GM18517 (cell line): Measurements from ENCODE around the gene ARID1B.

Experiments
- ATAC-seq: cut with Tn5 transposase; IDR thresholded peaks from one replicate; pipeline ENCODE4 v1.9.1; 2021; ENCODE audit warnings: mild to moderate bottlenecking, moderate library complexity; ENCODE audit not compliant: unreplicated experiment

The ARID1B gene

DNA sequence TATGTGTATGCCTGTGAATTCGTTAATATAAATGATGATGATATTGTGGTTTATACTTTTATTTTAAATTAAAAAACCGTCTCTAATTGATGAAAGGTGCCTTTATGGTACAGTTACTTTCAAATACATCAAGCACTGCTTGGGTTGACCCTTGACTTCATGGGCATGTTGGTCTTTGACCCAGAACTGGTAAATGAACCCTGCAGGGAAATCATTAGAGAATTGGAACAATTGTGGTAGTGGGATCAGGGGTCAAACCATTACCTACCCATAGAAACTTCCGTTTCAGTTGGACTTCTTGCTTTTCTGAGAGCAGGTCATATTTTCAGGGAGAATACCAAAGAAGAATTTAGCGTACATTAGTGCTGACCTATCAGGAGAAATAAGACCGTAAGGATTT lies 288.2 kb downstream of the ARID1B start:
- no peak for ATAC-seq

DNA sequence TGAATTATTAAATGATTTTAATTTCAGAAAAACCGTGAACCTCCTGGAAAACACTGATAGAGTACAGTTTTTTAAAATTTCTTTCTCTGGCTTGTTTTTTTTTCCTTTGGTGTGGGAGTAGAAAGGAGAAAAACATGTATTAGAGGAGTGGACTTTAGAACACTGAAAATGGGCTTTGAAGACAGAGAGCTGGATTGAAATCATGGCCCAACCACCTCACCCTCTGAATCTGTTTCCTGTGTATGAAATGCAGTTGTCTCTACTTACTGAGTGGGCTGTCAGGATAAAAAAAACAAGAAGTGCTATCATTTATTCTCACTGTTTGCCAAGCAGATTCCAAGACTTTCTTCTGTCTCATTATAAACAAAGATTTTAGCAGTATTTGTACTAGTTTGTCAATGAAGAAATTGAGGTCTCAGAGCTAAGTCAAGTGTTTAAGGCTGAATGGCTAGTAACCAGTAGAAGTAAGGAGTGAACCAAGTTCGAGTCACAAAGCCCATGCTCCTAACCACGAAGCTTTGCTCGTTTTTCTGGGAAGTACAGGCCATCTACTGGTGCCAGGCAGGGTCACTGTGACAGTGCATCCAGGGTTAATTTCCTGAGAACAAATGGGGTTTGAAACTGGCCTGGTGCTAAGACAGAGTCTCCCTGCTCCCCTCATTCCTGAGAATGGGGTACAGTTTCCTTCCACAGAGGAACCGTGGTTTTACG lies 289.8 kb downstream of the ARID1B start:
- ATAC-seq, result no peak

DNA sequence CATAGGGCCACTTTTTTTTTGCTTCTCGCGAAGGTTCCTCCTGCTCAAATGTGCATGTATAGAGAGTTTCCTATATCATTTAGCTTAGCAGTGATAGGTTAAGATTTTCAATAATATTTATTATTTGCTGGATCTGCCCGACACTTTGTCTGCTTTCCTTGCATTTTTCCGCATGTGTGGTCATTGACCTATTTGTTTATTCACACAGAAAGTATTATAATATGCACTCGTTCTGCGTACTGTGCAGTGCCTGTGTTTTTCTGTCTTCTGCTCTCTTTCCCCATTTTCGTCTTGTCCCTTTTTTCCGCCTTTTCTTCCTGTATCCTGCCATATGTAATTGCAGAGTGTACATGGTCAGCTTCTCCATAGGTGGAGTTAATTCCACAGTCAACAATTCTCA lies 290.3 kb downstream of the ARID1B start:
- ATAC-seq, result no peak

DNA sequence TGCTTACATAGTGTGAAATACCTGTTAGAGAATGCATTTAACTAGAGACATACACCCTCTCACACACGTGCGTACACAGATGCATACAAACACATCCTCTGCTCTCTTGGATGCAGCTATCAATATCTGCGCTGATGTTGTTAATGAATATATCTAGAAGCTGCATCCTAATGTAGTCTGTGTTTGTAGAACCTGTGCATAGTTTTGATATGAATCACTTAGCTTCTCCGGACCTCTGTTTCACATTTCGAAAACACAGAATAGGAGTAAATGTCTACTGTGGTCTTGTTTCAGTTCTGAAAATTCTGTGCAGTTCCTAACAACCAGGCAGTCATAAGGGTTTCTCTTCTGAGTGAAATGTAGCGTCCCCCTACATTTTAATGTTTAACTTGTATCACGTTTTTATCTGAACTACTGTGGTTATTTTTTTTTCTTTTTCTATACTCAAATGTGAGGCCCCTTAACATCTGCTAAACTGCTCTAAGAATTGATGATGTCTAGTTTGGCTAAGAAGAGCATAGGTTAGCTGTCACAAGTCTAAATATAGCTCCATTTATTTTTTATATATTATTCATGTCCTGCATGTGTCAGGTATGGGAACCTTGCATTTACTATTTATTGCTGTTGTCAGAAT lies 291.6 kb downstream of the ARID1B start:
- ATAC-seq, result peak; percentile 99

DNA sequence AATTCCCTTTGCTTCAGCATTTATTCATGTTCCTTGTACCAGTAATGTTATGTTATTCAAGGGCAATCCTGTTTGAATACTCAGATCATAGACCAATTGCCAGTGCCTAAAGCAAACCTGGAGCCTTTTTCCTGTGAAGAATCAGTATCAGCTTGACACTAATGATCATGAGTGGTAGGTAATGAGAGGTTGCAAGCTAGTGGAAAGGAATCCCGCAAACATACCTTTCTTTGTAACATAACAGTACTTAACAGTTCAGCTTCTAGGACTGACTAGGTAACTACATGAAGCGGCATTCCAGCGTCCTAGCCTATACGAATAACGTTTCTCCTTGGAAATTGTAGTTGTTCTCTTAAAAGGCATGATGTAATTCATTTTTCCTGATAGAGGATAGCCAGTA lies 292.4 kb downstream of the ARID1B start:
- no peak for ATAC-seq

DNA sequence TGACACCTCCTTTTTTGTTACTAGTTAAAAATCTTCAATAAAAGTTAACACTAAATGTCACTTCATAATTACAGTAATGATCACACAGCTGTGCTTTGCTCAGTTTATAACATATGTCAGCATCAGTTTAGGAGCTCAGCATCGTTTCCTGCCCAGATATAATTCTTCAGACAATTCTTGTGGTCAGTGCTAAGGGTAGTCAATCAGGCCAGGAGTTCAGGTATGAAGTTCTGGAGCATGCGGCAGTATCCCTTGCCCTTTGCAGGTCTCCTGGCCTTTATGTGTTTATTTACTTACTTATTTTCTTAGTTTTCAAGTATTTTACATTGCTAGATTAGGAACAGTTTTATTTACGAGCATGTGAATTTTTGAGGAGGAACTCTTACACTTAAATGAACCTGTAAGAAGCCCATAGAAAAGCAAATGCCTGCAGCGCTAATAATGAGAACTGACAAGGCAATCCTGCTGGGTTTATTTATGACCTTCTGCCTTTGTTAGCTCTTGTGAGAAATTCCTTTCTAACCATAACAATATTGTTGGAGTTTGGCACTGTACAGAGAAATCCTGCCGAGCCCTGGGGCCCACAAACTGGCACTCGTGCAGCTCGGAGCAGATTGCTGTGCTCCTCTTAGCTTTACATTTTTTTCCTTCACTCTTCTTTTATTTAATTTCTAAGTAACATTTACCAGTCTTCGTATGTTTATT lies 293.4 kb downstream of the ARID1B start:
- ATAC-seq, result no peak

DNA sequence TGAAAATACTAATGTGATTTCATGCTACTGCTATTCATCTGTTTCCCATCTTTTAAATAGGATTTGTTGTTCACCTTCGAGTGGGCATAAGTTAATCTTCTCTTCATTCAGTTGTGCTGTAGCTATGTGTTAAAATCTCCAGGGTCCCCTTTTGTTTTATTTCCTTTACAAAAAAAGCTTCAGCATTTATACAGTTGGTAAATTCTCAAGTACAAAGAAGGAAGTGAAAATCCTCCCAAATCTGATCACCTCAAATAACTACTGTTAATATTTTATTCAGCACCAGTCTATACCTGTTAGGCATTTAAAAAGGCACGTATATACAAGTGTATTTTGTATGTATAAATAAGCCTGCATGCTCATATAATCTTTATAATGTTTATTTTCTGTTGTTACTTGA lies 294.9 kb downstream of the ARID1B start:
- ATAC-seq, result no peak

DNA sequence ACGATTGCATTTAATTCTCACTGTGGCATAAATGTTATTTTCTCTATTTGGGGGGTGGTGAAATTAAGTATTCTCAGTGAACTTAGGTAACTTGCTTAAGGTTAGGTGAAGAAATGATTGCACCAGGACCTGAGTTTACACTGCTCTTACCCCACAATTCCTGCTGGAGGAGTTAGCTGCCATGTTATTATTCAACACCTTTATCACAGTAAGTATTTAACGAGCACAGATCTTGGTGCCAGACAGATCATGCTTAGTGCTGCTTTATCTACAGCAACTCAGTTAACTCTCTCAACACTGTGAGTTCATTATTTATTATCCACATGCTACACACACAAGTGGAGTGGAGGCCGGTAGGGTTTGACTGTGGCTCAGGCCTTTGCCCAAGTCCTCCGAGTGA lies 296.4 kb downstream of the ARID1B start:
- no peak for ATAC-seq

DNA sequence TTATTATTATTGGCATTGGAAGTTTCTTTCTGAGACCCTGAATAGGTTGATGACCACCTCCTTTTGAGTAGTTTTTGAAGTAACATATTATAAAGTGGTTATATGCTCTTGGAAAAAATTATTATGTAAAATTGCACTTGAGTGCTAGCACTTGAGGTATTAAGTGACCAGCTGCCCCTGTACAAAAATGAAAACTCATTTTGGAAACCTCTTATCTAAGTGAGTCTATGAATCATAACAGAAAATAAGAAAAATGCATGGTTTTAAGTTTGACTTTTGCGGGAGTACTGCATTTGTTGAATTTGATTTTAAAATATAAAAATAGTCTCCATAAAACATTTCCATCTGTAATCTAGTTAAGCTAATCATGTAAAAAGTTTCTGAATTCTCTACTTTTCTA lies 297.8 kb downstream of the ARID1B start:
- ATAC-seq, result no peak

DNA sequence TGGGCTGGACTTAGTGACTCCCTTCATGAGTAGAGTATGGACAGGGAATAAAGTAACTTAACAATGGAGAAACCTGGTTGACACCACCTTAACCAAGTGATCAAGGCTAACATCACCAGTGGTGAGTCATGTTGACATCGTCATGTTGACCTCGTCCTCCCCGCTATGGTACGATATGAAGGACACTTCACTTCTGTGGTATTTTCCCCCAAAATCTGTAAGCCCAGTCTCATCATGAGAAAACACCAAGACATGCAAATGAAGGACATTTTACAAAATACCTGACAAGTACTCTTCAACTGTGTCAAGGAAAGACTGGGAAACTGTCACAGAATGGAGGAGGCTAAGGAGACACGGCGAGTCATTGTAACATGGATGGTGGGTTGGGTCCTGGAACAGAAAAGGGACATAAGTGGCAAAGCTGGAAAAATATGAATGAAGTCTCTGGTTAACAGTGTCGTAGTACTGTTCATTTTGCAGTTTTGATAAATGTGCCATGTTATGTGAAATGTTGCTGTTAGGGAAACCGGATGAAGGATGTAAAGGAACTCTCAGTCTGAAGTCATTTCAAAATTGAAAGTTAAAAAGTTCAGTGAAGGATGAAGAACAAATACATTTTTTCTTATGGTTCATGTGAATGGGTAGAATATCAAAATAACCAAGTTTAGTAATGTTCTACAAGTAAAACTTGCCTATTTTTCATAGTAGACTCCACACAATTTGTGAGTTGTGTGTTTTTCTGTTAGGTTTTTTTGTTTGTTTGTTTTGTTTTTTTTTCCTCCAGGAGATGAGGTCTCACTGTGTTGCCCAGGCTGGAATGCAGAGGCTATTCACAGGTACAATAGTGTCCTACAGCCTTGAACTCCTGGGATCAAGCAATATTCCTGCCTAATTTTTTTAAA lies 298.6 kb downstream of the ARID1B start:
- peak; percentile 89 for ATAC-seq

DNA sequence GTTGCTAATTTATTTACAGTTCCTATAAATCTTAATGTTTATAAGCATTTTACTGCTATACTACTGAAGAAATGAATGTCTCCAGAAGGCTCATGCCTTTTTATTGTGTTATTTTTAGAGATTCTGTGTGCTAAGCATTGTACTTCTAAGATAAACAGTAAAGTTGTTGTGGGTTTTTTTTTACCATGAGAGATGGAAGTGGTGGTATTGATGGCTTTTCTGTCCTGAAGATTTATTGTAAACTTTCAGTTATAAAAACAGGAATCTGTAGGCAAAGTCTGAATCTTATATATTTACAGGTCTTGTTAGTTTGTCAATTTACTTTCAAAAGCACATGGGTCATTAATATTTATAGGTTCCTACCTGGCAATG lies 299.3 kb downstream of the ARID1B start:
- ATAC-seq, result no peak

DNA sequence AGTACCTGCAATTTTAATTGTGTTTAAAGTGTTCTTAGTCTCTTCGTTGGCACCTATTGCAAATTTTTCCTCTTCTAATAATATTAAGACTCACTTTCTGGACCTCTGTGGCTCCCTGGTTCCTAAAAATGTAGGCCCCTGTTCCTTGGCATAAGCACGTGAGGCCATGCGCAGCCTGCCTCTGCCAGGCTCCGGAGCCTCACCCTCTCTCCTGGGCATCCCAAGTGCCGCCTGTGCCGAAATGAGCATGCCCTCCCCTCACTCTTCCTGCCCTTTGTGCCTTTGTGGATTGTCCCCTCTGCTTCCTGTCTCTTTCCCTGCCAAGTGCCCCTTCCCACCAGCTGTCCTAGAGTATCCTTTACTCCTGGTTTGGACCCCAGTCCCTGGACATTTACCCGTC lies 300.1 kb downstream of the ARID1B start:
- ATAC-seq, result no peak

DNA sequence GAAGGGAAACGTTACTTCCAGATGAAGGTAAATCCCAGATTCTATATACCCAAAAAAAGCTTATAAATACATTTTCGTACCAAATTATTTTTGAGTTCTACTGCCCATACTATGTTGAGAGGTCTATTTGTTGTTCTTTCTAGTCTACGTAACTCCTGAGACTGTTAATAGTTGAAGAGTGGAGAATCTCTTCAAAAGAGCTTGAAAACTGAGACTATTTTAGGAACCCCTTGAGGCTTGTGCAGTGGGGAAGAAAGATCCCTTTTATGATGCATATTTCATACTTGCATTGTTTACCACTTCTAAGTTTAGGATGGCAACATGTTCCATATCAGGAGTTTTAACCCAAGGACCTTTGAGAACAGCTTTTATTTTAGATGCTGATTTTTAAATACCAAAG lies 301.1 kb downstream of the ARID1B start:
- no peak for ATAC-seq

DNA sequence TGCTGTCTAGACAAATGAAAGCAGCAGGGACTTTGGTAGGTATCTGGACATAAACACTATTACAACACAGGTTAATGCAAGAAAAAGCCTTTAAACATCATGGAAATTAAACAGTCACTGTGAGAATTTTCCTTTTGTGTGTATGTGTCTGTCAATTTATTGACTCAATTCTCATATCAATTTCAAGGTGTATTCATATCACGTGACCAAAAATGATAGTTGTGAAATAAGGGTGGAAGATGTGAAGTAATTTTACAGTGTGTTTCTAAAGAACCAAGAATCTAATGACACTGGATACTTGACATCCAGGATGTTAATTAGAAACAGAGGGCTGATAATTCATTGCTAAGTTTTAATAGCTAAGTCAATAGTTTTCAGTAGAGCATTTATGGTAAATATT lies 302.1 kb downstream of the ARID1B start:
- ATAC-seq, result no peak

DNA sequence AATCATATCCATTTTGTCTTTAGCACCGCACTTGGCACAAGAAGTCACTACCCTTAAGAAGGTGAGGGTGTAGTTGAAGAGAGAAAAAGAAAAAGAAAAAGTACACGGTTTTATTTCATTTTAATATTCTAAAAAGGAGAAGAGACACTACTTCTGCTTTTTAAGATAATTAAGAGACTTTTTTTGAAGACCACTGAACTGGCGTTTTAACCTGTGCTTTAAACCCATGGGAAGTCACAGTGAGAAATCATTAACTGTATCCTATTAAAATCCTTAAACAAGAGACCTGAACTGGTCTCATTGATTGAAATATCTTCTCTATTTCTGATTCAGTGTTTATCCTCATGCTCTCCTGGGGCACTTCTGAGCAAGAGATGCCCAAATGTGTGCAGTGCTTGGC lies 302.6 kb downstream of the ARID1B start:
- ATAC-seq, result no peak

DNA sequence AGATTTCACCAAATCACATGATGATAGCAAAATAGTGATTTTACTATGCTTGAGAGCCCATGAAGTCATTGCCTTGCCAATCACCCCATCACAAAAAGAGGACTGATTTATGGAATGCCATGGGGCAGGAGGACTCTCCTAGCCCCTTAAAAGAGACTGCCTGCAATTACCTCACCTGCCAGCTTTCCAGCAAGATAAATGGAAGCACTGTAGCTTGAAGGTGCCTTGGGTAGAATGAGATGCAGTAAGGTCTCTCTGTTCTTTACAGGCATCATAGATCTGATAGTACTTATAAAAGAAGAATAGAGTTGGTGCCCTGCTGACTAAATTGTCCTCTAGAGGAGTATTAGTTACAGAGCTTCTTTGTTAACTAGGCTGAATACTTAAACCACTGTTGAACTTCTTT lies 303.8 kb downstream of the ARID1B start:
- no peak for ATAC-seq

DNA sequence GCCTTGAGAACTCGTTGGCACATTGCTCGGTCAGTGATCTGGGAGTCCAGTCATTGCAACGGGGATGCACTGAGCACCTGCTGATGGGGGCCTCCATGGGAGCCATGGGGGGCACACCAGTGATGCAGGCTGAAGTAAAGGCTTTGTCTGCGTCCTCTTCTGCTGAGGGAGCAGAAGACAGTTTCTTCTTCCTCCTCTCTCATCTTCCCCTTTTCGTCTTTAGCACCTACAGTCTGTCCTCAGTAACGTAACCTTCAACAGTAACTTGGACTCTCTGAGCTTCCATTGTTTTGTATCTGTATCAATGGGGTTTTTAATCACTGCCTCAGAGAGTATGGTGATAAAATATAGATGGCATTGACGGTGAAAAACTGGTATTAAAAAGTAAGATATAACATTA lies 306.2 kb downstream of the ARID1B start:
- ATAC-seq, result no peak

DNA sequence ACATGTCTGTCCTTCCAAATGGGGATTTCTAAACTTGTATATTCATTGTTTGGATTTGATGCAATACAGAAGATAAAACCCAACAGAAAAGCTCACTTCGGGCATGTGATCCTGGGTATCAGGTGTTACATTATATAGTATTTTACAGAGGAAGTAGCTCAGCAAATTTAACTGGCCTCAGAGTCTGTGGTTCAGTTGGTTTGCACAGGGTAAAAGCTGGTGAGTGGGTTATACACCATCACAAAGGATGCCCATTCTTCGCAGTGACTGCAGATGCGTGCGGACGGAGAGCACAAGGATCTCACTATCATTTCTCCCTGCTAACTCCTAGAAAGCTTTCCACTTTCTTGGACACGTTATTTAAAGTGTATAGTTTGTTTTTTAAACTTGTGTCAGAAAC lies 309.5 kb downstream of the ARID1B start:
- no peak for ATAC-seq

DNA sequence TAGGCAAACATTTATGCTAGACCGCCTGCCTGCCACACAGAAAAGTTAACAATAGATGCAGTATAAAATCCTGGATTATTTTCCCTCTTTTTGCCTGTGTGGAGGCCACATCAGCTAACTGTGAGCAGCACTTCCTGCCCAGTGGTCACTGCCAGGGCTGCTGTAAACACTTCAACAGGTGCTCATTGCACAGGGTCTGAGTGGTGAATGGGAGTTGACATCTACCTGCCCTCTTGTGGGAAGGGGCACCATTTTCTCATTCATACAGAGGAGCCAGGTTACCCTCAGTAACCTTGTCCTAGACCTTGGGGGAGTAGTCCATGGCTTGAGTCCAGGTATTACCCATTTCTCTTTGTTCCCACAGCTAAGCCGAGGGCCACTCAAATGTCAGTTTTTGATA lies 310.8 kb downstream of the ARID1B start:
- ATAC-seq, result no peak

DNA sequence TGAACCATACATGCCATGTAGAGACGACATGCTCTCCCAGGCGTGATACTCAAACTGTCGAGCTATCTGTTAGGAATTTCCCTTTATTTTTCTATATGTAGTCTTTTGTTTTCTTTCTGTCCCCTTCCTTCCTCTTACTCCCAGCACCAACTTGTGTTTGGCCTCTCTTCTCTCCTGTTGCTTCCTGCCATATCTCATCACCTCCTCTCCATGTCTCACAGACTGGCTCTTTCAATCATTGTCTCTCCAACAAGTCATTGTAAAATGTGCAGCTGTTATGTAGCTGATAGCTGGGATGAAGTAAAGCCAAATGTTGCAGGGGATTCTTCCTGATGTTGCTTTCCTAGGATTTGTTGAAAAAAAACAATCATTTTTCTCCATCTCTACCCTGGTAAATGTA lies 311.7 kb downstream of the ARID1B start:
- ATAC-seq, result no peak

DNA sequence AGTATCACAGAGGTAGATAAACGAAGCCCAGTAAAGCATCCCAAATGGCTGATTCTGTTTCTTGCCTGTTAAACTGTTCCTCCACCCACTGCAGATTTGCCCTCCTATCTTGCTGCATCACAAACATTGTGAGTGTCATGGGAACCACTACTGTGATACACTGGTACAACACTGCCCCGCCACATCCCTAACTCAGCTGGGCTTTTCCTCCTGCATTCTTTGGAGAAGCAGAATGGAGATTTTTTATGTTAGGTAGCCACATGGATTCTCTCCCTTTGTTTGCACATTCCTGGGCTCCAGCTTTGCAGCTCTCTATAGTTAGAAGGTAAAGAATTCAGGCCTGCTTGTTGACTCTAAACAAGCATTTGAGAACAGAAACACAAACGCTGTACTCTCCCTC lies 312.1 kb downstream of the ARID1B start:
- no peak for ATAC-seq
